ENCODE measurements around the gene ACSF3. TPM values are rescaled to one million over a fixed set of nuclear protein-coding genes. Genes with fewer than 3 reads are reported as not detected.

The ACSF3 gene
- total and polyA plus RNA-seq, 2 of the 4 experiments (the other 2 are of a cell fraction): 9.5 to 14.2 TPM

- peaks cover 3% of the 10 kb centered on the region; the same call in 1 of the 2 replicates for H3K4me1 ChIP-seq (ENCODE audit: control insufficient read depth, insufficient read depth, low read length)
- POLR2A ChIA-PET (ENCODE audit: unreplicated experiment): no interaction called here
- peaks cover 49% of the 10 kb centered on the region for H3K27me3 ChIP-seq (ENCODE audit: control insufficient read depth, insufficient read depth, low read length)
- no peaks in the 10 kb centered on the region for H3K9me3 ChIP-seq (ENCODE audit: control insufficient read depth, insufficient read depth, low read length)
- CTCF ChIA-PET: no interaction called here
- intact Hi-C loops (cut with micrococcal nuclease): no loop called here
- no peak overlapping the region for H3K4me3 ChIP-seq (ENCODE audit: insufficient read depth, low read depth, low read length)
- no peak overlapping the region for H3K18ac ChIP-seq (ENCODE audit: low read depth, low read length)
- TF ChIP-seq MAFK (IDR thresholded peaks at IDR 0.05; ENCODE audit: low read depth, low read length) (no peak), CEBPB (IDR thresholded peaks at IDR 0.05; ENCODE audit: low read depth, low read length) (no peak), RAD21 (IDR thresholded peaks at IDR 0.05; ENCODE audit: low read length) (no peak), FOS (IDR thresholded peaks at IDR 0.05; ENCODE audit: low read depth, low read length) (no peak), NFE2L2 (IDR thresholded peaks at IDR 0.05; ENCODE audit: low read depth, low read length) (no peak)
- WGBS, 2 experiments (ENCODE audit: extremely low coverage in 2 of 2, insufficient read length in 1 of 2): no CpG with 5 or more reads among the region's 13 CpGs
- no peaks in the 10 kb centered on the region for H3K36me3 ChIP-seq (ENCODE audit: control insufficient read depth, insufficient read depth, low read length)
- H3K9me1 ChIP-seq (ENCODE audit: insufficient read depth, low read length): no peaks in the 10 kb centered on the region
- no peak overlapping the region for H3K9ac ChIP-seq (ENCODE audit: low read depth, low read length)
- ATAC-seq (ENCODE audit: low read depth) (no peak), DNase-seq (no peak)
- no peak overlapping the region for H3K27ac ChIP-seq (ENCODE audit: insufficient read depth, low read length)
- no peak overlapping the region for H2BK120ac ChIP-seq (ENCODE audit: low read depth, low read length)
- no TSS peak for BruUV-seq (replicated peaks)
- no peak overlapping the region for H2AK5ac ChIP-seq (ENCODE audit: low read depth, low read length)
- dilution Hi-C loops (cut with HindIII; ENCODE audit: low sequenced_read_pairs, unreplicated experiment): no loop called here
- H3K14ac ChIP-seq (replicated peaks; ENCODE audit: low read depth, low read length): no peak overlapping the region
- H4K8ac ChIP-seq (ENCODE audit: low read depth in 2 of 2, low read length in 2 of 2): no peak overlapping the region
- H3K56ac ChIP-seq (ENCODE audit: extremely low read depth, insufficient read depth, low read length): no peak overlapping the region
- no peak overlapping the region for H2BK5ac ChIP-seq (ENCODE audit: low read depth, low read length, poor library complexity, severe bottlenecking)
- H3K4ac ChIP-seq (ENCODE audit: low read depth, low read length): no peak overlapping the region
- no peak overlapping the region for H2BK15ac ChIP-seq (ENCODE audit: low read depth, low read length)
- no peaks in the 10 kb centered on the region for H3K79me1 ChIP-seq (ENCODE audit: low read depth in 1 of 2, low read length in 2 of 2)
- H4K91ac ChIP-seq (ENCODE audit: insufficient read depth, low read depth, low read length): no peak overlapping the region
- H3K23ac ChIP-seq (ENCODE audit: low read depth, low read length): no peak overlapping the region
- H4K5ac ChIP-seq (ENCODE audit: low read depth, low read length): no peak overlapping the region
- H4K20me1 ChIP-seq (ENCODE audit: insufficient read depth, low read length): no peaks in the 10 kb centered on the region; the same call in 1 of the 2 replicates
- peak overlapping the region; percentile 76 for H2AK9ac ChIP-seq (replicated peaks; ENCODE audit: low read depth, low read length, poor library complexity)
- no peak overlapping the region for H3K4me2 ChIP-seq (ENCODE audit: low read depth, low read length)
- in situ Hi-C loops (cut with MboI; ENCODE audit: low sequenced_read_pairs): no loop called here
- no peak overlapping the region for H2AFZ ChIP-seq (replicated peaks; ENCODE audit: low read length, poor library complexity)
- H2BK20ac ChIP-seq (ENCODE audit: low read depth, low read length): no peak overlapping the region
Measured at GRCh38 chr16:89172528-89173173, 79.0 kb downstream of the ACSF3 start.
